ENCODE results near the gene ITIH5.

ITIH5 gene

DNA sequence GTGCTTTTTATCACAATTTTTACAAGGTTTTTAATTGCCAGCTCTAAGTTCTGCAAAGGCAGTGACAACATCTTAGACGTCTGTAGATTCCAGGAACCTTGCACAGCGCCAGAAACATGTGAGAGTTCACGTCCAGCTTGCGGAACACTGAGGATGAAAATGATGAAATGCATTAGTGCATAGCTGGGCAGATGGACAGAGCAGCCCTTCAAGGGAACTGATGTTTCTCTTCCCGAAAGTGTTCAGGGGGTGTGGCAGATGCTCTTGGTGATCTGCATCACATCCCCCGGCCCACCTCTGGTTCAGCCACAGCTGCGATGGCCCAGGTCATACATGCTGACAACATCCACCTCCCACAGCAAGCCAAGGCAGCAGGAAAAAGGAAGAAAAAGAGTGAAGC is 40.9 kb downstream of the ITIH5 start:
- no peak for DNase-seq

- DNase-seq: no peak
Observed at GRCh38 chr10:7625009-7625408, 41.8 kb downstream of the ITIH5 start.

- DNase-seq: no peak
Observed at GRCh38 chr10:7622969-7623368, 43.8 kb downstream of the ITIH5 start.

GRCh38 chr10:7618461-7618860 is 48.3 kb downstream of the ITIH5 start:
- DNase-seq: no peak

DNA sequence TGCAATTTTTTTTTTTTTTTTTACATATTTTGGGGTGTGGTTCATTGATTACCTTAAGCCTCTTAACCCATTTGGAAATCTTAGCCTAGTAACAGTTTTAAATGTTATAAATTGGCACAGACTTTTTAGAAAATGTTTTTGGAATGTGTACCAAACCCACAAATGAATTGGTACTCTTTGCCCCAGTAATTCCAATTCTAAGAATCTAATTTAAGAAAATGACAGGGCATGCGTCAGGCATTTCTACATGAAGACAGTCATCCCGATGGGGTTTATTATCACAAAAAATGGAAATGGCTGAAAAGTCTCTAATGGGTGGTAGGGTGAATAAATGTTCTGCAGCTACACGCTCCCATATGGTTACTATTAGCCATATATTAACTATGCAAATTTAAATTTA is 54.9 kb downstream of the ITIH5 start:
- DNase-seq: no peak

- no peak for DNase-seq
Observed at GRCh38 chr10:7610651-7611389, 55.9 kb downstream of the ITIH5 start.

- DNase-seq: no peak
Observed at GRCh38 chr10:7610026-7610425, 56.7 kb downstream of the ITIH5 start.

DNA sequence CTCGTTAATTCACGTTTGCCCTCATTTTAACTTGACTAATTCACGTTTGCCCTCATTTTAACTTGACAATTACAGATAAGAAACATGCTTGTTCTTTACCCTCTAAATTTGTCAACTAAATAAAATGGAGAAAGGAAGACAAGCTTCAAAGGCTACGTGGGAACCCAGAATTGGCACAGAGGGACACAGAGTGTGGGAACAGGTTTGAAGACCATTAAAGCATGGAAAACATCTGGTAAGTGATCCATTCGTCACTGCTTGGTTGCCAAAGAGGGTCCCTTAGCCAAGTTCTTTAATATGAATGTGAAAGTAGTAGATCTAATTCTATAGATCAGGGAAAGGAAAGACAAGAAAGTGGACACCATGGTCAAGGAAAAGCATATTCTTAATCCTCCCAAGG is 57.2 kb downstream of the ITIH5 start:
- DNase-seq: no peak

- DNase-seq: no peak
Observed at GRCh38 chr10:7608001-7608400, 58.8 kb downstream of the ITIH5 start.

DNA sequence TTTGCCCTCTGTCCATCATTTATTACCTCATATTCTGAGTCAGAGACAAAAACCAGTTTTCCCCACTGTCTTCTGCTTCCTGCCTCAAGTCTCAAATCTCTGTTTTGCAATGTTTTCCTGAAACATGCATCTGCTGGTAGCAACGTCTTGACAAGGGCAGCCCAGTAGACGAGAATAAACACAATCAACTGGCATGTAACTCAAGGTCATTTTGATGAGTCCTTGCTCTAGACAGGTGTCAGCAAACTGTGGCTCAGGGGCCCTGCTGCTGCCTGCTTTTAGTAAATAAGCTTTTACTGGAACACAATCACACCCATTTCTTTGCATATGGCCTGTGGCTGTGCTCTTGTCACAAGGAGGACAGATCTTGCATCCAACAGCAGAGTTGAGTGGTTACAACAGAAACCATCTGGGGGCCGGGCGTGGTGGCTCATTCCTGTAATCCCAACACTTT is 59.8 kb downstream of the ITIH5 start:
- no peak for DNase-seq

GRCh38 chr10:7605565-7606295 is 61.0 kb downstream of the ITIH5 start:
- no peak for DNase-seq

DNA sequence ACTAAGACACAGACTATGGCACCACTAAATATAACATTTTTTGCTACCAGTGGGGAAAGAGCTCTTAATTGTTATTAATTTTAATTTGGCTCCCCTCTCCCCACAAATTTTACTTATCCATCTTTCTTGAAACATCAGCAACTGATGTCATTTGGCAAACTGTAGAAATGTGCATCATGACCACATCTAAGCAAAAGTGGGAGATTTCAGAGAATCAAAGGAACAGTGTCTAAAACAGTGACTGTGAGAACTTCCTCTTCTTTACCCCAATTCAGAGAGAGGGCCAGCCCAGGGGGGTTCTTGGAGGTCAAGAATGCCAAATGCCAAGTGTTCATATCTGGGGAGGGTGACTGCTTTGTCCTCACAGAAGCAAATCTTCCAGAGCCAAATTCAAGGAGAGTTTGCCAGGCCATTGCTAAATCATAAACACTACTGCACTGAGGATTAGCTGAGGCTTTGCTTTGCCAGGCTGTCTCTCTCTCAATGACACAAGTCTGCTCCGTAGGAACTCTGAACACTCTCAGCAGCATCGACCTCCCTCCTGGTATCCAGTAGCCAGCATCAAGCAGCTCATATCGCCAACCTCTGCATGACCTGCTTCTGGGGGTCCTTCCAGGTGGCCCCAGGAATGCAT is 65.6 kb downstream of the ITIH5 start:
- DNase-seq: no peak

DNA sequence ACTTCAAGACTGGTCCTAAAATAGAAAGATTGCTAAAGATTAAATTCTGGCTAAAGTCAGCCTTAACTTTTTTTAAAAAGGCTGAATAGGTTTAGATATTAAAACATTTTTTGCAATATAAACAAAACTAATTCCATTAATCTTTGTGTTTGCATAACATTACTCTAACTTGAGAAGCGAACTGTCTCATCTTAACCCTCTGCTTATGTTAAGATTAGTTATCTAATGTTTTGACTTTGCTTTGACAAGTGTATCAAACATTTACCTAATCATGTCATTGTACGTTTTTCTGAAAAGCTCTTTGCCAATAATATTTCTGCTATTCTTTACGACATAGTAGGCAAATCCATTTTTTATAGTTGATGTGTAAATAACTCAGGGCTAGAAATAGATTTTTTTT is 68.0 kb downstream of the ITIH5 start:
- no peak for DNase-seq

DNA sequence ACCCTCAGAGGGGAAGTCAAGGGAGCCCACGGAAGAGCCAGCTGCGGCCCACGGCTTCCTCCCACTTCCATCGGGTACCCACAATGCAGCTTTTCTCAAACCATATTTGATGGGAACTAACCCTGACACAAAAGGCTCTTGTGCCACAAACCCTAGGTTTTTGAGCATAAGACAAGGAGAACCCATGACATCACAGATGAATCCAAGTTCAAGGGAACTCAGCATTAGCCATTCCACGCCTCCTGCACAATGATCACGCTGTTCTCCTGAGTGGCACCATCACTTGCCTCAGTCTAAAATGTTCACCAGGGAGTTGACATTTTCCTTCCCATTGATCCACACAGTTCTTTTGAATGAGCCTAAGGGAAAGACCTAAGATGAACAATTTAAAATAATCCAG is 70.4 kb downstream of the ITIH5 start:
- DNase-seq: no peak

- no peak for DNase-seq
Observed at GRCh38 chr10:7593905-7594304, 72.9 kb downstream of the ITIH5 start.

DNA sequence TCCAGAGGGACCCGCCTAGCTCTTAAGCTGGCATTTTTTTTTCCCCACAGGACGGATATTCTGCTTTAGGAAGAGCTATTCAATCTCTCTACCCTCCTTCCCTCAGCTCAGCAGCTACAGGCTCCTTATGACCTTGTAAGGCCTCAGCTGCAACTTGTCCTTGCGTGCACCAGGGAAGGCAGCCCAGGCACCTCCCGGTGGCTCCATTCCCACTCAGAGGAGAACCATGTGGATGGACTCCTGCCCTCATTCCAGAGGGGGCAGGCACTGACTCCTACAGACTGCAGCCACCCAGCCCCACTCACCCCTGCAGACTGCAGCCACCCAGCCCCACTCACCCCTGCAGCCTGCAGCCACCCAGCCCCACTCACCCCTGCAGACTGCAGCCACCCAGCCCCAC is 73.7 kb downstream of the ITIH5 start:
- DNase-seq: no peak

GRCh38 chr10:7592627-7593026 is 74.1 kb downstream of the ITIH5 start:
- no peak for DNase-seq

GRCh38 chr10:7590271-7590670 is 76.5 kb downstream of the ITIH5 start:
- DNase-seq: no peak

- DNase-seq: no peak
Observed at GRCh38 chr10:7589748-7590147, 77.0 kb downstream of the ITIH5 start.

- no peak for DNase-seq
Observed at GRCh38 chr10:7587865-7588188, 78.9 kb downstream of the ITIH5 start.

DNA sequence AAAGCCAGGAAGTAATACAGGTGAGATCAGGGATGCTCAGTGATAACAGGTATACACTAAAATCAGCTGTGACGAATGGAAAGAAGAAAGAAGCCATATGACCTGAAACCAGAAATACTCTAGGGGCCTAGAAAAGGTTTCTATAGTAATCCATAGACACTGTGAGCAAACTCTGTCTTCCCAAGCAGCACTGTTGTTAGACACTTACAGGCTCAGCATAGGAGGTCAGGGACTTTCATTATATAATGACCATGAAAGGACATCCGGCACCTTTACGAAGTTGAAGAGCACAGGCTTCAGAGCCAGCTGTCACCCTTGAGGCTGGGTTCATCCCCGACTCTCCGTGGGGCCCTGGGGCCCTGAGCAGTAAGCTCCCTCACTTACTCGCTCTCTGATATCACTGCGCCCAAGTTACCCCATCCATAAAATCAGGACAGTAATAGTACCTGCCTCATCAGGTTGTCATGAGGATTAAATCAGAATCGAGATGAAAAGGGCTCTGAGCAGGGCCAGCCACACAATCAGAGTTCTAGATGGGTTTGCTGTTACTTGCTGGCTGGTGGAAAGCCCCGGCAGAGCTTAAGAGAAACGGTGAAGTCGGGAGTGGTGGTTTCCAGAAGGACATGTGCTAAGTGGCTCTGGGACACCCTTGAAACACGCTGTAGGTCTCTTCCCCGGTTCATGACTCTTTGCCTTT is 79.5 kb downstream of the ITIH5 start:
- no peak for DNase-seq

DNA sequence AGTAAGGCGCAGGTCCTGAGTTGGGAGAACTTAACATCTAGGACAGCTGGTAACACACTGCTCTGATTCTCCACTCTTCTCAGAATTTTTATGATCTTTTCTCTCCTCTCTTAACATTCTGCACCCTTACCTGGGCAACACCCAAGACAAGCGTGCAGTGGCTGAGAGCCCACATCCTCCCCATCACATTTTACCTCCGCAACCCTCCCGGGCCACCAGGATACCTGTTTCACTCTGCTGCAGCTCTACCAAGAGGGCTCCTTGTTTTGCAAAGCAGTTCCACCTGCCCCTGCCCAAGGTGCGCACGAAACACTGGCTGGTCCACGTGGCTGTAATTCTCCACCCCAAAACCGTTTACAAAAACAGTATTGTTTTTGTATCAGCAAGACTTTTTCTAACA is 81.5 kb downstream of the ITIH5 start:
- DNase-seq: no peak

DNA sequence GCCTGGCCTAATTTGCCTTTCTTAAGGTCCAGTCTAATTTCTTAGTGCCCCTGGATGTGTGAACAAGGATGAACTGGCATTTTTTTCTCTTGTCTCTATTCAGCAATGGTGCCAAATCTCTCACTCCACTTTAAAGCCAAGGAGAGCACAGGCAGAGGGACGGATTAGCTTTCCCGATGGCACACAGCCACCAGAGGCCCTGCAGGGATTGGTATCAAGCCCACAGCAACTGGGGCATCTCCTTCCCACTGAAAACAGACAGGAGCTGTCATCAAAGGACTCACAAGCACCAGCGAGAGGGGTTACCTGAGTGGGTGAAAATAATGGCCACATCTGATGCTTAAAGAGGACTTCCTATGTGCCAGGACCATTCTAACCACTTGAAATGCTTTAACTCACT is 83.1 kb downstream of the ITIH5 start:
- no peak for DNase-seq

DNA sequence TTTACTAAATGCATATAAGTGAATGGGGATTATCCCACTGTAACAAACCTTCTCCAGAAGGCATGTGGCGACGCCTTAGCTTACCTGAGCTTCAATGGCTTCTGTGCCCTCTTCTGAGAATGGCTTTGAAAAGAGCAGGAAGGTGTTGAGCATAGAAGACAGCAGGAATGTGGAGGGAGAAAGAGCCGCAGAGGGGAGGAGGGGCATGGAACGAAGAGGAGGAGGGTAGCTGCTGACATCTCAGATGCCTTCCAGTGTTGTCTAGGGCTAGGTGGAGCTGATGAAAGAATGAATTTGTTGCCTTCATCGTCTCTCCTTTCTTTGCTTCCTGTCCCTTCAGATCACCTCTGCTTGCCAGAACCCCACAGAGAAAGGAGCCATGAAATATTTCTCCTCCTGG is 86.2 kb downstream of the ITIH5 start:
- no peak for DNase-seq

Measured in activated effector memory CD4-positive, alpha-beta T cell treated with anti-CD3 and anti-CD28 coated beads, Interleukin-2, amount 50 U/mL, for 16 hours (primary cell).